Heart left ventricle (tissue), 16 donors: ENCODE results near the gene OR3A3. TPM values are rescaled to one million over a fixed set of nuclear protein-coding genes. Genes with fewer than 3 reads are reported as not detected.
"Not testable (repeated sequence)": the region's sequence is repeated elsewhere in the genome, so short reads cannot be mapped to it uniquely, and the experiment has no call there.

ENCODE experiments used
- ATAC-seq, 4 donors: fragments of 200-7000 bp; cut with Tn5 transposase; one replicate each; pipeline ENCODE4 v1.9.1; 2020 to 2022; ENCODE audit warnings: moderate library complexity in 4 of 4, mild to moderate bottlenecking in 3 of 4, moderate number of reproducible peaks in 1 of 4
- DNase-seq, 5 donors: peaks; one replicate each; pipeline ENCODE4 v3.0.0-alpha.2; 2020
- H3K27ac ChIP-seq, 12 donors: fragments of 200-600 bp; sonication (generic) in 4 of 12; one replicate each; pipeline versions ENCODE4 v1.5.0 to v1.8.0; 2016 to 2022; ENCODE audit warnings: mild to moderate bottlenecking in 2 of 12
- H3K27me3 ChIP-seq, 9 donors: fragments of 200-600 bp; sonication (generic) in 2 of 9; one replicate each; pipeline versions ENCODE4 v1.5.1 to v1.8.0; 2016 to 2022; ENCODE audit warnings: mild to moderate bottlenecking in 3 of 9
- H3K36me3 ChIP-seq, 9 donors: fragments of 200-600 bp; sonication (generic) in 2 of 9; one replicate each; pipeline versions ENCODE4 v1.5.0 to v1.8.0; 2018 to 2022; ENCODE audit warnings: mild to moderate bottlenecking in 2 of 9
- H3K4me1 ChIP-seq, 12 donors: fragments of 200-600 bp; sonication (generic) in 4 of 12; one replicate each; pipeline versions ENCODE4 v1.5.0 to v1.8.0; 2016 to 2022; ENCODE audit warnings: mild to moderate bottlenecking in 3 of 12
- H3K4me3 ChIP-seq, 12 donors: fragments of 200-600 bp; sonication (generic) in 4 of 12; one replicate each; pipeline versions ENCODE4 v1.5.0 to v1.8.0; 2017 to 2022; ENCODE audit warnings: mild to moderate bottlenecking in 9 of 12, moderate library complexity in 4 of 12
- H3K9me3 ChIP-seq, 12 donors: fragments of 200-600 bp; sonication (generic) in 4 of 12; one replicate each; pipeline versions ENCODE4 v1.5.0 to v1.8.0; 2016 to 2022; ENCODE audit warnings: mild to moderate bottlenecking in 1 of 12
- POLR2A ChIP-seq, 2 donors: fragments of 450-650 bp; IDR thresholded peaks; one replicate each; pipeline ENCODE4 v1.6.1; 2017; ENCODE audit warnings: antibody characterized with exemption in 2 of 2, mild to moderate bottlenecking in 2 of 2, moderate library complexity in 2 of 2
- WGBS, 4 donors: extraction: QIAGEN DNeasy Blood & Tissue Kit in 2 of 4; methylation state at CpG; one replicate each; pipeline versions ENCODE4 v1.1.5 to v1.1.7; 2013 to 2018; 5-methylcytosine and 5-hydroxymethylcytosine counted together
- intact Hi-C, 10 donors: fragments of 100-400 bp; cut with DNase I; formaldehyde crosslinking; loops; one replicate each; pipeline versions ENCODE4 v1.11.1 to v1.14.2; 2022
- polyA plus RNA-seq, 2 donors: library from polyadenylated mRNA; stranded (reverse); fragments of 200-250 nt; gene quantifications; one replicate each; pipeline ENCODE4 v1.2.3, GENCODE V29; 2013
- total RNA-seq, 9 donors: library from RNA; depleted of rRNA in 2 of 9; stranded (reverse); fragments of >200 nt in 2 of 9; fragmentation: NEBNext Ultra II Directional in 3 of 9; extraction: Animal tissue kit (Norgen Biotek cat#: 25700) in 3 of 9; gene quantifications; one replicate each; pipeline versions ENCODE4 v1.1.0 to v1.2.4, GENCODE V29; 2016 to 2023
- TF ChIP-seq, protein P1 (sequence below), 12 donors: fragments of 200-600 bp; sonication (generic) in 4 of 12; IDR thresholded peaks; one replicate each; pipeline versions ENCODE4 v1.5.0 to v1.8.0; 2018 to 2022; ENCODE audit warnings: antibody characterized with exemption in 12 of 12, mild to moderate bottlenecking in 5 of 12
- donor health status: ischemic (EF 13 %, LVEDD 7.1; RV severe dilation, severe dysfunction).
- donor health status: healthy with polysubstance abuse.
- donor health status: DM: no; HTN: yes; CAD: no.
- donor health status: DM: no; HTN: no; CAD: no.
- donor health status: ischemic (EF 25% LVEDD 6.9; RV normal size, moderate dysfunction).
- donor health status: ischemic (EF 25% LVEDD 5.7; RV mildly dilated, moderate dysfunction).
- donor health status: healthy.
- donor health status: DM: yes; HTN: yes; CAD: no.
- donor health status: ischemic (EF 35%, LVEDD 5.7; RV mildly dilated, moderate dysfunction).
- donor health status: nonischemic (EF 11% LVEDD 7.7; RV severe dilation, severe dysfunction).
- donor health status: DM: yes; HTN: yes; CAD: no.
- donor health status: PGD.
- donor health status: ischemic (EF 29% LVEDD 5.4; RV normal size, mild dysfunction).
- donor health status: nonischemic (EF 23%, LVEDD 6.1; RV moderate dilation, normal function).

OR3A3 gene
- total and polyA plus RNA-seq, 11 donors, result not detected

GRCh38 chr17:3400055-3400454 is 11.1 kb upstream of the OR3A3 start:
- WGBS, 4 donors, result 37 to 48% (median 45%) methylated on average over 6 of the region's 6 CpGs
- no peak overlapping the region for H3K4me3 ChIP-seq
- H3K27ac ChIP-seq, result no peak overlapping the region
- ATAC-seq (no peak), DNase-seq (no peak)
- intact Hi-C loops, result no loop called here
- H3K9me3 ChIP-seq, result peaks cover 0 to 5% (median 0%) of the 10 kb centered on the region in 12 donors
- TF ChIP-seq POLR2A (IDR thresholded peaks at IDR 0.05), result no peak
- TF ChIP-seq, protein P1, sequence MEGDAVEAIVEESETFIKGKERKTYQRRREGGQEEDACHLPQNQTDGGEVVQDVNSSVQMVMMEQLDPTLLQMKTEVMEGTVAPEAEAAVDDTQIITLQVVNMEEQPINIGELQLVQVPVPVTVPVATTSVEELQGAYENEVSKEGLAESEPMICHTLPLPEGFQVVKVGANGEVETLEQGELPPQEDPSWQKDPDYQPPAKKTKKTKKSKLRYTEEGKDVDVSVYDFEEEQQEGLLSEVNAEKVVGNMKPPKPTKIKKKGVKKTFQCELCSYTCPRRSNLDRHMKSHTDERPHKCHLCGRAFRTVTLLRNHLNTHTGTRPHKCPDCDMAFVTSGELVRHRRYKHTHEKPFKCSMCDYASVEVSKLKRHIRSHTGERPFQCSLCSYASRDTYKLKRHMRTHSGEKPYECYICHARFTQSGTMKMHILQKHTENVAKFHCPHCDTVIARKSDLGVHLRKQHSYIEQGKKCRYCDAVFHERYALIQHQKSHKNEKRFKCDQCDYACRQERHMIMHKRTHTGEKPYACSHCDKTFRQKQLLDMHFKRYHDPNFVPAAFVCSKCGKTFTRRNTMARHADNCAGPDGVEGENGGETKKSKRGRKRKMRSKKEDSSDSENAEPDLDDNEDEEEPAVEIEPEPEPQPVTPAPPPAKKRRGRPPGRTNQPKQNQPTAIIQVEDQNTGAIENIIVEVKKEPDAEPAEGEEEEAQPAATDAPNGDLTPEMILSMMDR (IDR thresholded peaks at IDR 0.05), result no peak
- H3K27me3 ChIP-seq, result no peaks in the 10 kb centered on the region
- no peaks in the 10 kb centered on the region for H3K4me1 ChIP-seq
- H3K36me3 ChIP-seq, result no peaks in the 10 kb centered on the region

DNA sequence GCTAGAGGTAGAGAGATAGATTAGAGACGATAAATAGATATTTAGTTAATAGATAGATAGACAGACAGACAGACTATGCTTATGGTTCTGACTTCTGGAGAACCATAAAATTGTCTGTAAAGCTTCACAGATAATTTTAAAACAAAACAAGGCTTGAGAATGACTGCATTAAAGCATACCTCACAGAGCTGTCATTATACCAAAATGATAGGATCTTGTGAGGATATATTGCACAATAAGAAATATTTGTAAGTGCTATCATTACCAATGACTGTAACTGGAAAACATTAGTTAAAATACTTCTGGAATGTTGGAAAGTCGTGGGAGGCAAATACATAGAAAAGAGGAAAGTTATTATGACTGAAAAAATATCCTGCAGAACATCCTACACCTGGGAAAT is 9.4 kb upstream of the OR3A3 start:
- peaks cover 0 to 19% (median 3%) of the 10 kb centered on the region in 12 donors for H3K9me3 ChIP-seq
- no peaks in the 10 kb centered on the region for H3K27me3 ChIP-seq
- H3K27ac ChIP-seq, result no peak overlapping the region
- no peaks in the 10 kb centered on the region for H3K4me1 ChIP-seq
- DNase-seq, result no peak
- intact Hi-C loops, result no loop called here
- 52 to 67% (median 59%) methylated on average over 2 of the region's 2 CpGs for WGBS, 4 donors
- H3K4me3 ChIP-seq, result no peak overlapping the region
- ATAC-seq, result no peak
- no peak for TF ChIP-seq POLR2A (IDR thresholded peaks at IDR 0.05)
- TF ChIP-seq, protein P1 (IDR thresholded peaks at IDR 0.05), result no peak
- no peaks in the 10 kb centered on the region for H3K36me3 ChIP-seq

DNA sequence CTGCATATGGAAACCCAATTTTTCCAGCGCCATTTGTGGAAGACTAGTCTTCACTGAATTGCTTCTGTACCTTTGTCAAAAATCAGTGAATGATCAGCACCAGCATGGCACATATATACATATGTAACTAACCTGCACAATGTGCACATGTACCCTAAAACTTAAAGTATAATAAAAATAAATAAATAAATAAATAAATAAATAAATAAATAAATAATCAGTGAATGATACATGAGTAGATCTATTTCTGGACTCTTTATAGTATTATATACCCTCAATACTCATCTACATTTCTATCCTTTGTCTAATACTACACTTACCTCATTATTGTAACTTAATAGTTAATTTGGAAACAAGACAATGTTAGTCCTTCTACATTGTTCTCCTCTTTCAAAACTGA is 7.3 kb upstream of the OR3A3 start:
- H3K4me1 ChIP-seq, H3K36me3 ChIP-seq, H3K27me3 ChIP-seq, intact Hi-C loops, H3K4me3 ChIP-seq, DNase-seq, ATAC-seq, H3K27ac ChIP-seq: not testable (repeated sequence)
- WGBS, 4 donors, result 56 to 83% (median 65%) methylated on average over 1 of the region's 1 CpG
- H3K9me3 ChIP-seq, result peaks cover 0 to 37% (median 8%) of the 10 kb centered on the region in 12 donors

GRCh38 chr17:3412216-3412615 is 1.0 kb downstream of the OR3A3 start:
- H3K4me1 ChIP-seq, DNase-seq, H3K27ac ChIP-seq, H3K36me3 ChIP-seq, H3K4me3 ChIP-seq, H3K27me3 ChIP-seq, intact Hi-C loops, ATAC-seq: not testable (repeated sequence)
- peaks cover 0 to 17% (median 4%) of the 10 kb centered on the region in 12 donors for H3K9me3 ChIP-seq
- 66 to 77% methylated on average over 2 to 5 of the region's 16 CpGs; no CpG with 5 or more reads in 2 of the 4 donors for WGBS, 4 donors

GRCh38 chr17:3415610-3416009 is 4.4 kb downstream of the OR3A3 start:
- H3K4me3 ChIP-seq, result no peak overlapping the region
- no peaks in the 10 kb centered on the region for H3K4me1 ChIP-seq
- H3K36me3 ChIP-seq, result no peaks in the 10 kb centered on the region
- ATAC-seq (no peak), DNase-seq (no peak)
- 74 to 77% (median 76%) methylated on average over 5 of the region's 5 CpGs for WGBS, 4 donors
- no peak overlapping the region for H3K27ac ChIP-seq
- H3K27me3 ChIP-seq, result no peaks in the 10 kb centered on the region
- no peak for TF ChIP-seq POLR2A (IDR thresholded peaks at IDR 0.05)
- TF ChIP-seq, protein P1 (IDR thresholded peaks at IDR 0.05), result no peak
- intact Hi-C loops, result no loop called here
- peaks cover 0 to 4% (median 0%) of the 10 kb centered on the region in 12 donors for H3K9me3 ChIP-seq
